HG03520 (cell line): Measurements from ENCODE around the gene BORCS8.
"Not testable (repeated sequence)": the region's sequence is repeated elsewhere in the genome, so short reads cannot be mapped to it uniquely, and the experiment has no call there.

Experiments used
- ATAC-seq: cut with Tn5 transposase; IDR thresholded peaks from one replicate; pipeline ENCODE4 v1.9.1; 2021; ENCODE audit warnings: mild to moderate bottlenecking, moderate library complexity; ENCODE audit not compliant: unreplicated experiment

Gene BORCS8

DNA sequence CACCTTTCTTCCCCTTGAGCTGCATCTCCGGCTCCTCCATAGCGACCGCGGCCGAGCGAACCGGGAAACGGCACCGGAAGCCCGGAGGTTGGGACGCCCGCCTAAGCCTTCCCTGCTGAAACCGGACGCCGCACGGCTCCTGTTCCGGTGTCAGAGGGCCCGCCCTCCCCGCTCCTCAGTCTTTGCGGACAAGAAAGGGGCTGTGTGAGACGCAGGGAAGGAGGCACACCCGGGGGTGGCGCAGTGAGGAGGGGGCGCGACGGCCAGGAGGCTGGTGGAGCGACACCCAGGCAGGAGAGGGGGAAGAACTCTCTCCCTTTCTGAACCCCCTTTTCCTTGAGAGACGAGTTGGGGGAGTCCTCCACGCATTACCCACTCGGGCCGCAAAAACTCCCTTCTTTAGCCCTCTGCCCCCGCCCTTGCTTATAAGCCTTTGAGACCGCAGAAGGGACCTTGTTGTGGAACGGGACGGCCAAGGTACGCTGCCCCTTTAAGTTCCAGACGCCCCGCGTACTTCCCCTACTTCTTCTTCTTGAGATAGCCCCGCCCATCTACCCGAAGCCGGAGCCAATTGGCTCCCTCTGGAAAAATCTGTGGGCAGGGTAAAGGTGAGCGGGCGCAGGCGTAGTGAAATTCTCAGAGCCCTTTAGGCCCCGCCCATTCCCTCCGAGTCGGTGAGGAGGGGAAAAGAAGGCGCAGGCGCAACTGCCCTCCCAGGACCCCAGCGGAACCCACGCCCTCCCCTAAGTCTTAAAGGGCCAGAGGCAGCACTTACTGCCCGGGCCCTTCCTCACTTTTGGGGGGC is at the start of gene BORCS8, which contains the start of gene RFXANK:
BORCS8 (minus strand) TSS at position 75 of the 805 bp plus-strand sequence; CDS start at position 40, 35 bp downstream.
RFXANK (plus strand) TSS at position 181 of the 805 bp plus-strand sequence. CDS start 1,689 bp downstream, outside the sequence.
- peak; percentile 82 for ATAC-seq

- ATAC-seq = no peak
Measured at GRCh38 chr19:19240476-19240875, 48.5 kb upstream of the BORCS8 start.

DNA sequence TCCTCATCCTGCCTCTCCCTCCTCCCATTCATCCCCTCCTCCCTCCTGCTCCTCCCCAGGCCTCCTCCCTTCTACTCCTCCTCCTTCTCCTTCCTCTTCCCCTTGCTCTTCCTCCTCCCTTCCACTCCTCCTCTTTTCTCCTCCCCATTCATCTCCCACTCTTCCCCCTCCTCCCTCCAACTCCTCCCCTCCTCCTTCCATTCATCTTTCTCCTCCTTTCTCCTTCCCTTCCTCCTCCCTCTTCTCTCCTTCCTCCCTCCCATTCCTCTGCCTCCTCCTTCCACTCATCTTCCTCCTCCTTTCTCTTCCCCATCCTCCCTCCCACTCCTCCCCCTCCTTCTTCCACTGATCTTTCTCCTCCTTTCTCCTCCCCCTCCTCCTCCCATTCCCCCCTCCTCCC is 47.7 kb upstream of the BORCS8 start:
- no peak for ATAC-seq

GRCh38 chr19:19238126-19238894 is 46.4 kb upstream of the BORCS8 start:
- ATAC-seq = no peak

- ATAC-seq = no peak
Measured at GRCh38 chr19:19236173-19236572, 44.2 kb upstream of the BORCS8 start.

DNA sequence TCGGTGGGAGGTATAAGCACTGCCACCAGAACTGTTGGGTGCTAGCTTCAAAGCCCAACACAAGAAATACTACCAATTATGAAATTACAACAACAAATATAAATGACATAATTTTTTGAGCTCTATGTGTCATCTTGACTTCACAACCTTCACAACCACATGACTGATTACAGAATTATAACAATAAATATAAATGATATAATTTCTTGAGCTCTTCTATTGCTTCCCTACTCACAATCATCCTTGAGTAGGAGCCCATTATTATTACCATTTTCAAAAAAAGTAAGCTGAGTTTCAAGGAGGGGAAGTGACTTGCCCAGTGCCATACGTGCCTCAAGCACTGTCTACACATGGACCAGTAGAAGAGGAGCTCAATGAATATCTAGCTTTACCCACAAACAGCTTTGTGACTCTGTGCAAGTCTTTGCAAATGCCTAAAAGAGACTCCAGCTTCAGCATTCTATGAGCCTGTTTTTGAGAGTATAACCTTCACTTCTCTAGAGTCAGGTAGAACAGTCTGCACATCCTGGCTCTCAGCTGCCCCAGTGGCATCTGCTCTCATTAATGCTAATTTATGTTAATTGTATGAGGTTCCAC is 42.4 kb upstream of the BORCS8 start:
- ATAC-seq = no peak

- no peak for ATAC-seq
Measured at GRCh38 chr19:19232261-19232721, 40.3 kb upstream of the BORCS8 start.

DNA sequence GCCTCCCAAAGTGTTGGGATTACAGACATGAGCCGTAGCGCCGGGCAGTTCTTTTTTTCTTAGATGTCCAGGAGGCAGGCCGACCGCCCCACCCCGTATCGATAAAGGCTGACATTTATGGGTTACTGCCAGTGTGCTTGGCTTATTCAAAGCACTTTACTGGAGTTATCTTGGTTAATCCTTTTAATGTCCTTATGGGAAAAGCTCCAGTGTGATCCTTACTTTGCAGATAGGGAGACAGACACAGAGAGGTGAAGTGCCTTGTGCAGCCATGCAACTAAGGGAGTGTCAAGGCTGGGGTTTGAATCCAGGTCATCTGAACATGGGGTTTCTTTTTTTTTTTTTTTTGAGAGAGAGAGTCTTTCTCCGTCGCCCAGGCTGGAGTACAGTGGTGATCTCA is 39.0 kb upstream of the BORCS8 start:
- ATAC-seq = no peak

DNA sequence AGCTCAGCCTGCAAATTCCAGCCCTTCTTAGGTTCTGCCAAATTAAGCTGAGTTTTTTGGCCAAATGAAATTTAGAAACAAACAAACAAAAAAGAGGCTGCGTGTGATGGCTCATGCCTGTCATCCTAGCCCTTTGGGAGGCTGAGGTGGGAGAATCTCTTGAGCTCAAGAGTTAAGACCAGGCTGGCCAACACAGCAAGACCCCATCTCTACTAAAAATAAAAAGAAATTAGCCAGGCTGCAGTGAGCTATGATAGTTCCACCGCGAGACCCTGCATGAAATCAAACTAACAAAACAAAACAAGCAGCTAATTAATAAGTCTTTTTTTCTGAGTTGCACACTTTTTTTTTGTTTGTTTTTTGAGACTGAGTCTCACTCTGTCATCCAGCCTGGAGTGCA is 37.7 kb upstream of the BORCS8 start:
- no peak for ATAC-seq

DNA sequence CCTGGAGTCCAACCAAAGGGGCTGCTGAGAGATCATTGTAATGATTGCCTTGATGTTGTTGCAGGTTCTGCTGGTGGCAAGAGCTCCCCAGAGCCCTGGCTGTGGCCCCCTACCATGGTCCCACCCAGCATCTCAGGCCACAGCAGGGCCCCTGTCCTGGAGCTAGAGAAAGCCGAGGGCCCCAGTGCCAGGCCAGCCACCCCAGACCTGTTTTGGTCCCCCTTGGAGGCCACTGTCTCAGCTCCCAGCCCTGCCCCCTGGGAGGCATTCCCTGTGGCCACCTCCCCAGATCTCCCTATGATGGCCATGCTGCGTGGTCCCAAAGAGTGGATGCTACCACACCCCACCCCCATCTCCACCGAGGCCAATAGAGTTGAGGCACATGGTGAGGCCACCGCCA is 35.3 kb upstream of the BORCS8 start:
- no peak for ATAC-seq

DNA sequence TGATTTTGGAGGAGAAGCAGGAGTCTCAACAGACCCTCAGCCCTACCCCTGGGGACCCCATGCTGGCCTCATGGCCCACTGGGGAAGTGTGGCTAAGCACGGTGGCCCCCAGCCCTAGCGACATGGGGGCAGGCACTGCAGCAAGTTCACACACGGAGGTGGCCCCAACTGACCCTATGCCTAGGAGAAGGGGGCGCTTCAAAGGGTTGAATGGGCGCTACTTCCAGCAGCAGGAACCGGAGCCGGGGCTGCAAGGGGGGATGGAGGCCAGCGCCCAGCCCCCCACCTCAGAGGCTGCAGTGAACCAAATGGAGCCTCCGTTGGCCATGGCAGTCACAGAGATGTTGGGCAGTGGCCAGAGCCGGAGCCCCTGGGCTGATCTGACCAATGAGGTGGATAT is 34.7 kb upstream of the BORCS8 start:
- ATAC-seq = no peak

DNA sequence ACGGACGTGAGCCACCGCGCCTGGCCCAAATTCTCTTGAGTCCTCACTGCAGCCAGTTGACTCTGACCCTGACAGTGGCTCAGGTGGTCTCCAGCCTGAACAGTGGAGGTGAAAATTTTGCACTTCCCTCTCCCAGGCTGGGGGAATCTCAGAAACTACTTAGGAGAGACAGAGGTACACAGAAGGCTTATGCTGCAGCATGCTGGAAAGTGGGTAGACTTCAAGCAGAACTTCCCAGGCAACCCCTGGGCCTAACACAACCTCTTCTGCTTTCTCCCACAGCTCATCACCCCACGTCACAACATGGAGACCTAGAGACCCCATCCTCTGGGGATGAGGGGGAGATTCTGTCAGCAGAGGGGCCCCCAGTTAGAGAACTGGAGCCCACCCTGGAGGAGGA is 34.3 kb upstream of the BORCS8 start:
- ATAC-seq = no peak

GRCh38 chr19:19224852-19225494 is 33.0 kb upstream of the BORCS8 start:
- ATAC-seq = no peak

DNA sequence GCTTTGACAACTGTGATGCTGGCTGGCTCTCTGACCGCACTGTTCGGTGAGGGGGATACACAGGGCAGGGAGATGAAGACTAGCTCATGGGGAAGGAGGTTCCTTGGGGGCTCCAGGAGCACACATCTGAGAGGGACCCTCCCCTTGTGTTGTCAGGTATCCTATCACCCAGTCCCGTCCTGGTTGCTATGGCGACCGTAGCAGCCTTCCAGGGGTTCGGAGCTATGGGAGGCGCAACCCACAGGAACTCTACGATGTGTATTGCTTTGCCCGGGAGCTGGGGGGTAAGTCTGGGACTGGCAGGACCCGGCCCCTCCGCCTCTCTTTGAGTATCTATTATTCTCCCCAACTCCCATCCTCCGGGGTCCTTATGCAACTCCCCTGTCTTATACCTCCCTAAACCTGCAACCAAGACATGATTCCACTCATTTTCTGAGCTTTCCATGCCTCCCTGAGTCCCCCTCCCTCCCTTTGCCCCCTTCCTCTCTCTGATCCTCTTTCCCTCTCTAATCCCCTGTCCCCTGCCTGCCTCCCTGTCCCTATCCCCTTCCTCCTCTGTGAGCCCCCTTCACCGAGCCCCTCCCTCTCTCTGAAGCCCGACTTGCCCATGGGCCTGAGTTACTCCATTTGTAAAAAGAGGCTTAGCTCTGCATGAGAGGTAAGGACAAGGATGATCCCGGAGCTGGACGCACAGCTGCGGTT is 32.3 kb upstream of the BORCS8 start:
- ATAC-seq = no peak

- ATAC-seq = no peak
Measured at GRCh38 chr19:19223636-19224035, 31.7 kb upstream of the BORCS8 start.

DNA sequence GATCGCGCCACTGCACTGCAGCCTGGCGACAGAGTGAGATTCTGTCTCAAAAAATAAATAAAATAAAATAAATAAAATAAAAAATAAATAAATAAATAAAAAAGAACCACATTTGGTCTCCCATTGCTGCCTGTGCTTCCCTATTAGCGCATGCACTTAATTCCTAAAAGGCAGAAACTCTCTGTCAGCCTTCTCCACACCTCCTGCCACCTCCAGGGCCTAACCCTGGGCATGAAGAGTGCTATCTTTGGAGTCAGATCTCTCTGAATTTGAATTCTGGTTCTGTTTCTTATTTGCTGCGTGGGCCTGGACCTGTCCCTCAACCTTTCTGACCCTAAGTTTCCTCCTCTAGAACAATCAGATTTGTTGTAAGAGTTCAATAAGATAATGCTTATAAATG is 31.1 kb upstream of the BORCS8 start:
- no peak for ATAC-seq

DNA sequence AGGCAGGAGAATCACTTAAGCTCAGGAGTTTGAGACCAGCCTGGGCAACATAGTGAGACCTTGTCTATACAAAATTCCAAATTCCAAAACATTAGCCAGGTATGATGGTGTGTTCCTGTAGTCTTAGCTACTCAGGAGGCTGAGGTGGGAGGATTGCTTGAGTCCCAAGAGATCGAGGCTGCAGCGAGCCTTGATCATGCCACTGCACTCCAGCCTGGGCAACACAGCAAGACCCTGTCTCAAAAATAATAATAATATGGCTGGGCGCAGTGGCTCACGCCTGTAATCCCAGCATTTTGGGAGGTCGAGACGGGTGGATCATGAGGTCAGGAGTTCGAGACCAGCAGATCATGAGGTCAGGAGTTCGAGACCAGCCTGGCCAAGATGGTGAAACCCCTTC is 29.0 kb upstream of the BORCS8 start:
- not testable (repeated sequence) for ATAC-seq

DNA sequence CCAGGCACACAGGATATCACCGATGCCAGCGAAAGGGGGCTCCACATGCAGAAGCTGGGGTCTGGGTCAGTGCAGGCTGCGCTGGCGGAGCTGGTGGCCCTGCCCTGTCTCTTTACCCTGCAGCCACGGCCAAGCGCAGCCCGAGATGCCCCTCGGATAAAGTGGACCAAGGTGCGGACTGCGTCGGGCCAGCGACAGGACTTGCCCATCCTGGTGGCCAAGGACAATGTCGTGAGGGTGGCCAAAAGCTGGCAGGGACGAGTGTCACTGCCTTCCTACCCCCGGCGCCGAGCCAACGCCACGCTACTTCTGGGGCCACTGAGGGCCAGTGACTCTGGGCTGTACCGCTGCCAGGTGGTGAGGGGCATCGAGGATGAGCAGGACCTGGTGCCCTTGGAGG is 27.0 kb upstream of the BORCS8 start:
- ATAC-seq = no peak

DNA sequence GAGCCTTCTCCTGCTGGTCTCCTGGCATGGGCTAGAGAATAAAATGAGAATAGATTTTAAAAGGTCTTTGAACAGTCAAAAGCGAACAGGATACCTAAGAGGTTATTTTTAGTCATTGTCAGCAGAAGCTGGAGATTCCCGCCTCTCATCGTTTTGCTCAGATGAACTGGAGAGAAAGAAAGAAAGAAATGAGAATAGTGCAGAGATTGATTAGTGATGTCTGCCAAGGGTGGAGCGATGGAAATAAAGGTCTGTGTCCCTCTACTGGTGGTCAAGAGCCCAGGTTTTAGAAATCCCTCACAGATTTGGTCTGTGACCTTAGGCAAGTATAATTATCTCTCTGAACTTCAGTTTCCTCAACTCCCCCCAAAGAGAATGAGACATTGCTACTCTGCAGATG is 25.1 kb upstream of the BORCS8 start:
- ATAC-seq = no peak

DNA sequence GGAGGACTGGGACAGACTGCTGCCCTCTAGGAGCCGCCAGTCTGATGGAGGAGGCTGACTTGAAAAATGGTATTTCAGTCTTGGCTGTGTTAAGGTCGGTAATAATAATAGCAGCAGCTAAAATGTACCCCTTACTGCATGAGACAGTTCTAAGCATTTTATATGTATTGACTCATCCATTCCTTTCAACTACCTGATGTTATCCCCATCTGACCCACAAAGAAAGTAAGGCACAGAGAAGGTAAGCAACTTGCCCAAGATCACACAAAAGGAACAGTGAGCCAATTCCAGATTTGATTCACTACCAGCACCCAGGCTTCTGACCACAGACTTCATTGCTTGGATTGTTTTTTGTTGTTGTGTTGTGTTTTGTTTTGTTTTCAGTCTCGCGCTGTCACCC is 23.8 kb upstream of the BORCS8 start:
- ATAC-seq = no peak
